Measurements from ENCODE around the gene THEMIS.

- TF ChIP-seq GATA2 (IDR thresholded peaks at IDR 0.05; ENCODE audit: low read depth, low read length) (no peak), GATA3 (IDR thresholded peaks at IDR 0.05; ENCODE audit: low read depth, low read length) (no peak)
Observed at GRCh38 chr6:127914240-127914639, 13.4 kb upstream of the THEMIS start.
